Mesendoderm (in vitro differentiated cells): ENCODE results near the gene HAGH.

Experiments
- DNase-seq: peaks from one replicate; pipeline ENCODE4 v3.0.0; 2013
- H2AK5ac ChIP-seq: 2 replicates; pipeline ENCODE4 v1.6.1; 2013; ENCODE audit warnings: low read length, inconsistent platforms
- H2BK120ac ChIP-seq: 2 replicates; pipeline ENCODE4 v1.6.1; 2013; ENCODE audit warnings: low read depth, mild to moderate bottlenecking, low read length, moderate library complexity, mixed read lengths
- H2BK15ac ChIP-seq: replicated peaks from 2 replicates; pipeline ENCODE4 v1.6.1; 2013; ENCODE audit warnings: low read depth, mild to moderate bottlenecking, moderate library complexity
- H2BK5ac ChIP-seq: 2 replicates; pipeline ENCODE4 v1.6.1; 2013; ENCODE audit warnings: low read length, inconsistent platforms
- H3K18ac ChIP-seq: 2 replicates; pipeline ENCODE4 v1.6.1; 2013; ENCODE audit warnings: mild to moderate bottlenecking, low read length, mixed read lengths
- H3K23ac ChIP-seq: one replicate; pipeline ENCODE4 v1.6.1; 2013; ENCODE audit warnings: low read length
- H3K27ac ChIP-seq: 2 replicates; pipeline ENCODE4 v1.5.1; 2013; ENCODE audit warnings: low read depth, mild to moderate bottlenecking, inconsistent platforms, low read length, moderate library complexity
- H3K27me3 ChIP-seq: 2 replicates; pipeline ENCODE4 v1.6.1; 2013; ENCODE audit warnings: low read length, control low read depth, mild to moderate bottlenecking, inconsistent platforms; ENCODE audit not compliant: insufficient read depth, poor library complexity
- H3K36me3 ChIP-seq: 2 replicates; pipeline ENCODE4 v1.6.1; 2013; ENCODE audit warnings: low read length, inconsistent platforms; ENCODE audit not compliant: control insufficient read depth, insufficient read depth
- H3K4ac ChIP-seq: one replicate; pipeline ENCODE4 v1.6.1; 2013; ENCODE audit warnings: low read depth, mild to moderate bottlenecking, low read length, moderate library complexity
- H3K4me1 ChIP-seq: 2 replicates; pipeline ENCODE4 v1.6.1; 2013; ENCODE audit warnings: low read depth, low read length, inconsistent platforms; ENCODE audit not compliant: control insufficient read depth
- H3K4me2 ChIP-seq: 2 replicates; pipeline ENCODE4 v1.6.1; 2013; ENCODE audit warnings: low read length
- H3K4me3 ChIP-seq: 2 replicates; pipeline ENCODE4 v1.5.1; 2013; ENCODE audit warnings: mild to moderate bottlenecking, low read length
- H3K56ac ChIP-seq: one replicate; pipeline ENCODE4 v1.6.1; 2013; ENCODE audit warnings: low read length
- H3K79me1 ChIP-seq: 2 replicates; pipeline ENCODE4 v1.6.1; 2013; ENCODE audit warnings: low read length, inconsistent platforms
- H3K79me2 ChIP-seq: 2 replicates; pipeline ENCODE4 v1.6.1; 2013; ENCODE audit warnings: mild to moderate bottlenecking, low read length; ENCODE audit not compliant: control insufficient read depth, insufficient read depth
- H3K9ac ChIP-seq: 2 replicates; pipeline ENCODE4 v1.6.1; 2013; ENCODE audit warnings: low read length, inconsistent platforms
- H4K5ac ChIP-seq: one replicate; pipeline ENCODE4 v1.6.1; 2013; ENCODE audit warnings: low read length
- H4K8ac ChIP-seq: one replicate; pipeline ENCODE4 v1.6.1; 2013; ENCODE audit warnings: low read depth, mild to moderate bottlenecking, control low read depth, low read length, moderate library complexity
- WGBS: extraction: QIAGEN DNeasy Blood & Tissue Kit; methylation state at CpG from one replicate; pipeline ENCODE4 v1.1.7; 2013; ENCODE audit warnings: low lambda C conversion rate, missing lambda C conversion rate; ENCODE audit not compliant: insufficient coverage; ENCODE audit errors: extremely low coverage; 5-methylcytosine and 5-hydroxymethylcytosine counted together

Gene HAGH

DNA sequence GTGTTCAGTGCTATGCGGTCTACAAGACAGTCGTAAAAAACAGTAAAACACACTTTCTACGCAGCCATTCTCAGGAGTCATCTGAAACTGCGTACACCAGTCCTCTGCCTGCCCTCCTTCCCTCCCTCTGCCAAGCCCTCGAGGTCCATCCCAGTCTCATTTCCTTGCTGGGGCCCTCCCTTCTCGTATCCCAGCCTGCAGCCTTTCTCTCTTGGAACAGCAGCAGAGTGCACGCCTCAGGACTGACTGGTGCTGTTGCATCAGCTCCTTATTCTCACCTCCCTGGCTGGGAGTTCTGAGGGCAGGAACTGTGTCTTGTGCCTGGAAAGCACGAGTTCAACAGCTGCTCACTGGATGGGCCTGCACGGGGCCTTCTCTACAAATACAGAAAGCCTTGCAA lies 12.9 kb upstream of the HAGH start:
- DNase-seq = peak; percentile 70
- H3K4me3 ChIP-seq = no peak overlapping the region
- H2BK15ac ChIP-seq = no peak overlapping the region
- H3K23ac ChIP-seq = no peak overlapping the region
- H3K27me3 ChIP-seq = no peaks in the 10 kb centered on the region
- no peak overlapping the region for H2BK5ac ChIP-seq
- no CpG with 5 or more reads among the region's 9 CpGs for WGBS
- no peak overlapping the region for H3K4ac ChIP-seq
- H3K27ac ChIP-seq = no peak overlapping the region
- no peak overlapping the region for H3K4me2 ChIP-seq
- H3K36me3 ChIP-seq = no peaks in the 10 kb centered on the region
- H3K56ac ChIP-seq = no peak overlapping the region
- H3K9ac ChIP-seq = no peak overlapping the region
- no peak overlapping the region for H3K18ac ChIP-seq
- no peaks in the 10 kb centered on the region for H3K79me1 ChIP-seq
- no peaks in the 10 kb centered on the region for H3K79me2 ChIP-seq
- no peak overlapping the region for H2AK5ac ChIP-seq
- no peak overlapping the region for H4K8ac ChIP-seq
- no peak overlapping the region for H4K5ac ChIP-seq
- H2BK120ac ChIP-seq = no peak overlapping the region
- no peaks in the 10 kb centered on the region for H3K4me1 ChIP-seq

DNA sequence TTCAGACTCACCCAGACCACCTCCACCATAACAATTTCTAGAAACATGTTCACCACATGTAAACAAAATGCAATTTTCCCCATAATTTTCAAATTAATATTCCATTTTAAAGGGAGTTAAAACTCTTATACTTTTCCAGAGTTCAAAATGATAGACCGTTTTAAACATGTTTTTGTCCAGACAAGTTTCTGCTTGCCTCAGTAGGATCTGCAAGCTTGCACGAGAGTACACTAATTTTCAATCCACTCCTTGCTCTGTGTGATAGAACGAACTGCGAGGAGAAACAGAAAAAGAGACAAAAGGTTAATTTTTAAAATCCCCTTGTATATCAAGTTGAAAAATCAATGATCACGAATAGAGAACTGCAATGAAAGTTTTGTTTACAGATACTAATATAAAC lies 7.5 kb upstream of the HAGH start:
- H2BK120ac ChIP-seq = no peak overlapping the region
- no peak overlapping the region for H3K56ac ChIP-seq
- H3K4me2 ChIP-seq = no peak overlapping the region
- no CpG with 5 or more reads among the region's 5 CpGs for WGBS
- no peak overlapping the region for H3K4ac ChIP-seq
- no peak overlapping the region for H3K23ac ChIP-seq
- no peak overlapping the region for H4K8ac ChIP-seq
- peaks cover 2% of the 10 kb centered on the region for H3K79me2 ChIP-seq
- no peaks in the 10 kb centered on the region for H3K4me1 ChIP-seq
- H3K9ac ChIP-seq = no peak overlapping the region
- no peak overlapping the region for H3K27ac ChIP-seq
- no peak overlapping the region for H2AK5ac ChIP-seq
- no peak overlapping the region for H3K4me3 ChIP-seq
- no peaks in the 10 kb centered on the region for H3K36me3 ChIP-seq
- peaks cover 2% of the 10 kb centered on the region for H3K79me1 ChIP-seq
- no peak overlapping the region for H2BK5ac ChIP-seq
- no peaks in the 10 kb centered on the region for H3K27me3 ChIP-seq
- H2BK15ac ChIP-seq = no peak overlapping the region
- H3K18ac ChIP-seq = no peak overlapping the region
- DNase-seq = no peak
- no peak overlapping the region for H4K5ac ChIP-seq

- Histone ChIP-seq H3K4me3 (no peak overlapping the region), H4K5ac (no peak overlapping the region), H3K27me3 (no peaks in the 10 kb centered on the region), H3K23ac (no peak overlapping the region), H3K9ac (no peak overlapping the region), H4K8ac (no peak overlapping the region), H3K18ac (no peak overlapping the region), H3K79me1 (peaks cover 5% of the 10 kb centered on the region), H3K4me2 (no peak overlapping the region), H3K4me1 (no peaks in the 10 kb centered on the region), H3K79me2 (peaks cover 2% of the 10 kb centered on the region), H2AK5ac (no peak overlapping the region), H2BK120ac (no peak overlapping the region), H2BK15ac (no peak overlapping the region), H3K4ac (no peak overlapping the region), H3K27ac (no peak overlapping the region), H2BK5ac (no peak overlapping the region), H3K36me3 (no peaks in the 10 kb centered on the region), H3K56ac (no peak overlapping the region)
- DNase-seq = no peak
- no CpG with 5 or more reads among the region's 9 CpGs for WGBS
Measured at GRCh38 chr16:1832838-1833454, 6.3 kb upstream of the HAGH start.

GRCh38 chr16:1831186-1832075 lies 4.8 kb upstream of the HAGH start:
- no peak overlapping the region for H3K18ac ChIP-seq
- no peak overlapping the region for H3K23ac ChIP-seq
- H3K36me3 ChIP-seq = no peaks in the 10 kb centered on the region
- no peak overlapping the region for H3K9ac ChIP-seq
- no peak overlapping the region for H2BK15ac ChIP-seq
- no peak overlapping the region for H3K56ac ChIP-seq
- no peak overlapping the region for H4K8ac ChIP-seq
- no CpG with 5 or more reads among the region's 19 CpGs for WGBS
- no peak overlapping the region for H3K4me3 ChIP-seq
- H3K27ac ChIP-seq = no peak overlapping the region
- no peak overlapping the region for H2AK5ac ChIP-seq
- H3K4me1 ChIP-seq = no peaks in the 10 kb centered on the region
- no peak for DNase-seq
- H2BK120ac ChIP-seq = no peak overlapping the region
- H4K5ac ChIP-seq = no peak overlapping the region
- no peak overlapping the region for H2BK5ac ChIP-seq
- H3K79me1 ChIP-seq = peaks cover 9% of the 10 kb centered on the region
- H3K79me2 ChIP-seq = peaks cover 2% of the 10 kb centered on the region
- H3K4me2 ChIP-seq = no peak overlapping the region
- no peaks in the 10 kb centered on the region for H3K27me3 ChIP-seq
- H3K4ac ChIP-seq = no peak overlapping the region

GRCh38 chr16:1830213-1830612 lies 3.6 kb upstream of the HAGH start:
- Histone ChIP-seq H4K5ac (no peak overlapping the region), H3K4ac (no peak overlapping the region), H3K4me1 (no peaks in the 10 kb centered on the region), H2BK15ac (no peak overlapping the region), H4K8ac (no peak overlapping the region), H3K4me3 (no peak overlapping the region), H3K79me2 (peaks cover 2% of the 10 kb centered on the region), H3K79me1 (peaks cover 9% of the 10 kb centered on the region), H2BK5ac (no peak overlapping the region), H3K9ac (no peak overlapping the region), H3K18ac (no peak overlapping the region), H2BK120ac (no peak overlapping the region), H3K23ac (no peak overlapping the region), H3K56ac (no peak overlapping the region), H3K27me3 (no peaks in the 10 kb centered on the region), H3K27ac (no peak overlapping the region), H3K36me3 (no peaks in the 10 kb centered on the region), H3K4me2 (no peak overlapping the region), H2AK5ac (no peak overlapping the region)
- WGBS = no CpG with 5 or more reads among the region's 3 CpGs
- DNase-seq = no peak
